Measurements from ENCODE around the gene EVI2B. TPM values are rescaled to one million over a fixed set of nuclear protein-coding genes. Genes with fewer than 3 reads are reported as not detected.

Gene EVI2B
- total RNA-seq, 1 experiment from 2014 or later: not detected

- Histone ChIP-seq H3K9ac (ENCODE audit: extremely low read depth, insufficient read length, low read length) (no peak overlapping the region), H4K8ac (replicated peaks; ENCODE audit: insufficient read length, low read depth, low read length) (no peak overlapping the region), H2BK12ac (ENCODE audit: insufficient read length, low read depth, low read length) (no peak overlapping the region), H3K79me2 (ENCODE audit: insufficient read depth, low read length) (no peaks in the 10 kb centered on the region), H3K27me3 (ENCODE audit: insufficient read depth, low read length) (no peaks in the 10 kb centered on the region), H3K18ac (ENCODE audit: insufficient read length, low read depth, low read length) (no peak overlapping the region), H4K91ac (ENCODE audit: insufficient read length, low read depth, low read length) (no peak overlapping the region), H4K20me1 (ENCODE audit: control insufficient read depth, insufficient read depth, insufficient read length) (no peaks in the 10 kb centered on the region), H3K9me3 (ENCODE audit: control insufficient read depth, low read depth, low read length) (no peaks in the 10 kb centered on the region), H3T11ph (ENCODE audit: low read length) (no peak overlapping the region), H2BK5ac (ENCODE audit: insufficient read length, low read length) (no peak overlapping the region), H2BK20ac (ENCODE audit: low read depth, low read length, poor library complexity, severe bottlenecking) (no peak overlapping the region), H2AK5ac (ENCODE audit: insufficient read length, low read length) (no peak overlapping the region), H2AFZ (ENCODE audit: low read length) (no peak overlapping the region), H3K27ac (ENCODE audit: insufficient read length, low read depth, low read length) (no peak overlapping the region), H3K4ac (ENCODE audit: low read depth, low read length) (no peak overlapping the region), H2BK15ac (ENCODE audit: low read depth, low read length) (no peak overlapping the region), H3K14ac (ENCODE audit: insufficient read depth, low read length) (no peak overlapping the region), H3K4me2 (ENCODE audit: insufficient read depth, insufficient read length, low read length) (no peak overlapping the region), H2BK120ac (ENCODE audit: low read depth, low read length, poor library complexity, severe bottlenecking) (no peak overlapping the region), H3K56ac (ENCODE audit: insufficient read length, low read depth, low read length) (no peak overlapping the region), H3K23ac (ENCODE audit: insufficient read length, low read depth, low read length) (no peak overlapping the region), H4K5ac (ENCODE audit: insufficient read length, low read depth, low read length) (no peak overlapping the region), H3K79me1 (ENCODE audit: insufficient read depth, low read depth, low read length, poor library complexity, severe bottlenecking) (no peaks in the 10 kb centered on the region), H3K4me1 (ENCODE audit: insufficient read depth, low read length) (no peaks in the 10 kb centered on the region), H3K23me2 (ENCODE audit: insufficient read length, low read depth, low read length, poor library complexity, severe bottlenecking) (no peaks in the 10 kb centered on the region)
- TF ChIP-seq, protein P1, sequence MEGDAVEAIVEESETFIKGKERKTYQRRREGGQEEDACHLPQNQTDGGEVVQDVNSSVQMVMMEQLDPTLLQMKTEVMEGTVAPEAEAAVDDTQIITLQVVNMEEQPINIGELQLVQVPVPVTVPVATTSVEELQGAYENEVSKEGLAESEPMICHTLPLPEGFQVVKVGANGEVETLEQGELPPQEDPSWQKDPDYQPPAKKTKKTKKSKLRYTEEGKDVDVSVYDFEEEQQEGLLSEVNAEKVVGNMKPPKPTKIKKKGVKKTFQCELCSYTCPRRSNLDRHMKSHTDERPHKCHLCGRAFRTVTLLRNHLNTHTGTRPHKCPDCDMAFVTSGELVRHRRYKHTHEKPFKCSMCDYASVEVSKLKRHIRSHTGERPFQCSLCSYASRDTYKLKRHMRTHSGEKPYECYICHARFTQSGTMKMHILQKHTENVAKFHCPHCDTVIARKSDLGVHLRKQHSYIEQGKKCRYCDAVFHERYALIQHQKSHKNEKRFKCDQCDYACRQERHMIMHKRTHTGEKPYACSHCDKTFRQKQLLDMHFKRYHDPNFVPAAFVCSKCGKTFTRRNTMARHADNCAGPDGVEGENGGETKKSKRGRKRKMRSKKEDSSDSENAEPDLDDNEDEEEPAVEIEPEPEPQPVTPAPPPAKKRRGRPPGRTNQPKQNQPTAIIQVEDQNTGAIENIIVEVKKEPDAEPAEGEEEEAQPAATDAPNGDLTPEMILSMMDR (conservative IDR thresholded peaks at IDR 0.05): no peak
- no peak overlapping the region for H3K27ac Mint-ChIP-seq
- no peaks in the 10 kb centered on the region for H3K9me3 Mint-ChIP-seq
- H3K27me3 Mint-ChIP-seq (ENCODE audit: low read depth): no peaks in the 10 kb centered on the region
- peaks cover 13% of the 10 kb centered on the region in 2 experiments for H3K4me1 Mint-ChIP-seq
- no peak overlapping the region for H3K4me3 Mint-ChIP-seq
- no peak for DNase-seq
- H3K36me3 Mint-ChIP-seq (ENCODE audit: insufficient read depth in 1 of 3, low read depth in 3 of 3): peaks cover 0 to 11% (median 4%) of the 10 kb centered on the region in 3 experiments; a peak in 2 of 7 replicates
Measured at GRCh38 chr17:31291820-31292219, 22.0 kb downstream of the EVI2B start.
